Astrocyte of the cerebellum (primary cell): Measurements from ENCODE around the gene ODAD4.

Experiments used
- DNase-seq: peaks from one replicate; pipeline ENCODE4 v3.0.0-alpha.2; 2011; ENCODE audit warnings: low read depth
- H3K4me3 ChIP-seq: 2 replicates; pipeline ENCODE4 v1.5.1; 2011; ENCODE audit warnings: mild to moderate bottlenecking, low read depth, low read length, moderate library complexity
- in situ Hi-C: cut with HindIII; loops from 2 replicates; pipeline ENCODE4 v1.10.0; 2017; ENCODE audit warnings: low sequenced_read_pairs
- TF ChIP-seq, protein P1 (sequence below): IDR thresholded peaks from 2 replicates; pipeline ENCODE4 v1.5.1; 2012; ENCODE audit warnings: low read length, low read depth, moderate library complexity, mild to moderate bottlenecking; ENCODE audit errors: missing control alignments

ODAD4 gene

DNA sequence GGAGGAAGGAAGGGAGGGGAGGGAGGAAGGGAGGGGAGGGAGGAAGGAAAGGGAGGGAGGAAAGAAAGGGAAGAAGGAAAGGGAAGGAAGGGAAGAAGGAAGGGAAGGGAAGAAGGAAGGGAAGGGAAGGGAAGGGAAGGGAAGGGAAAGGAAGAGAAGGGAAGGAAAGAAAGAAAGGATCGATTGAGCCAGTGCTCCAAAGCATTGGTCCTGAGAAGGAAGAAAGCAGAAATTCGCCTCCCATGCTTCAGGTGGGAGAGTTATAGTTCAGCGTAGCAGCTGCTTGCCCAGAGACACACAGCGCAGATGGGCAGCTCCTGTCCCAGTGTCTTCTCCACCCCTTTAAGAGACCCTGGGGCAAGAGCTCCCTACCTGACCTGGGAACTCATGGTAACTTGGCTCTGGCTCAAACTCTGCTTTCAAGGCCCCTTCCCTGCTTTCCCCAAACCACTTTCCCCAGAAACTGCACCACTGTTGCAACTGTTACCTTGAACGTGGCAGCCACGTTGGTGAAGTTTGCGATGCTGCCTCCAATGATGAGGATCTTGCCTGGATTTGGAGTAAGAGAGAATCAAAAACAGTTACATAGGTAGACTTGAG, 26.1 kb upstream of the ODAD4 start:
- TF ChIP-seq, protein P1, sequence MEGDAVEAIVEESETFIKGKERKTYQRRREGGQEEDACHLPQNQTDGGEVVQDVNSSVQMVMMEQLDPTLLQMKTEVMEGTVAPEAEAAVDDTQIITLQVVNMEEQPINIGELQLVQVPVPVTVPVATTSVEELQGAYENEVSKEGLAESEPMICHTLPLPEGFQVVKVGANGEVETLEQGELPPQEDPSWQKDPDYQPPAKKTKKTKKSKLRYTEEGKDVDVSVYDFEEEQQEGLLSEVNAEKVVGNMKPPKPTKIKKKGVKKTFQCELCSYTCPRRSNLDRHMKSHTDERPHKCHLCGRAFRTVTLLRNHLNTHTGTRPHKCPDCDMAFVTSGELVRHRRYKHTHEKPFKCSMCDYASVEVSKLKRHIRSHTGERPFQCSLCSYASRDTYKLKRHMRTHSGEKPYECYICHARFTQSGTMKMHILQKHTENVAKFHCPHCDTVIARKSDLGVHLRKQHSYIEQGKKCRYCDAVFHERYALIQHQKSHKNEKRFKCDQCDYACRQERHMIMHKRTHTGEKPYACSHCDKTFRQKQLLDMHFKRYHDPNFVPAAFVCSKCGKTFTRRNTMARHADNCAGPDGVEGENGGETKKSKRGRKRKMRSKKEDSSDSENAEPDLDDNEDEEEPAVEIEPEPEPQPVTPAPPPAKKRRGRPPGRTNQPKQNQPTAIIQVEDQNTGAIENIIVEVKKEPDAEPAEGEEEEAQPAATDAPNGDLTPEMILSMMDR = no peak
- DNase-seq = no peak
- H3K4me3 ChIP-seq = no peak overlapping the region
- in situ Hi-C loops = no loop called here

DNA sequence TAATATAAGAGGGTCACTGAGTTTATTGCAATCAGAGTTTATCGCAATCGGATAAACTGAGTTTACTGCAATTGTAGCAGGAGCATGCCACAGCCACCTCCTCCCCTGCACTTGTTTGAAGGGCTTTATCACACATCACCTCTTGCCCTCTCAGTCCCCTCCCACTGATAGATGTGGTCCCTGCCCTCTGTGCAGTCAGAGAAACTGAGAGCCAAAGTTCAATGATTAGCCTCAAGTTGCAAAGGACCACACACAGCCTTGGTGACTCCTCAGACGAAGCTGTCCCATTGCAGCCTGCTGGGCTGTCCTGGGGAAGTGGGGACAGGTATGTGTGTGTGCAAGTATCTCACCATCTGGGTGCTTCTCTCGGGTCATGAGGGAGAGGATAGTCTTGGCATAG, 25.2 kb upstream of the ODAD4 start:
- no peak overlapping the region for H3K4me3 ChIP-seq
- TF ChIP-seq, protein P1 = no peak
- in situ Hi-C loops = no loop called here
- no peak for DNase-seq

DNA sequence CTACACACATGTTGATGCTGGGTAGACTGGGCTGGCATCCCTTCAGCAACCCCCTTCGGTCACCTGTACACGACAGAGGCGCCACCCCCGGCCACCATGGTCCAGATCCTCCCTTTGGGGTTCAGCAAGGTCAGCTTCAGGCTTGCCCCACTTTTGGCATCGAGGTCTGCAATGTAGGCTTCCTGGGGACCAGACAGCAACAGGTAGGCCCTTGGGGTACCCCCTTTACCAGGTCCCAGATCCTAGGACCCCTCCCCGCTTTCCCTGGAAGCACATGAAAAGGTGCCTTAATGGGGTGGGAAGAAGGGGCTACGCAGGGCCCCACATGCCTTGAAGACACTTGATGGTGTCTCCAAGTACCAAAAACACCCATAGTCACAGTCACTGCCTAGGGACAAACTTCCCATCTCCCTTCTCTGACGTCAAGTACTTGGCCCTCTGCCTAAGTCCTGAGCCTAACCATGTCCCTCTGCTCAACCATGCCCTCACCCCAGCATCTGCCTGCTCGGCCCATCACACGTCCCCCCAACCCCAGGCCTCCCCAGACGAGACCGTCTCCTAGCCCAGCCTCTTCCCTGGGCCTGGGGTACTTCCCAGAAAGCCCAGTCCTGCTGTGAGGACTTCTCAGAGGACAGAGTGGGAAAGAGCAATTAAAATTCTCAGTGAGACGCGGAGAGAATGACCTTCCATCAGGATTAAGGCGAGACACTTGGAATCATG, 23.8 kb upstream of the ODAD4 start:
- no peak overlapping the region for H3K4me3 ChIP-seq
- in situ Hi-C loops = no loop called here
- TF ChIP-seq, protein P1 = no peak
- DNase-seq = no peak

DNA sequence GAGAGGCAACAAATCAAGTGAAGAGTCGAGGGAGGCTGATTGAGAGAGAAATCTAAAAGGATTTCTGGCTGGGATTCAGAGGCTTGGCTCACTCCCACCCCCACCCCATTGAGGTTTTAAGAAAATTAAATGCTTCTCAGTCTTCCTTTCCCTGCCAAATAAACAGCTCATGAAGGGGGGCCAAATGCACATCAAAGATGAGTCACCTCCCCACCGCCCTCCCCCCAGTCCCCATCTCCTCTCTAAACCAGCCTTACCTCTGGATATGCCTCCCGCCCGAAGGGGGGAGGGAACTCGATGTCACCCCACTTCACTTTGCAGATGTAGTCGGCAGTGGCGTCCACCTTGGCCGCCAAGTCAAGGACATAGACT, 23.2 kb upstream of the ODAD4 start:
- TF ChIP-seq, protein P1 = no peak
- DNase-seq = peak; percentile 84
- H3K4me3 ChIP-seq = no peak overlapping the region
- in situ Hi-C loops = no loop called here

DNA sequence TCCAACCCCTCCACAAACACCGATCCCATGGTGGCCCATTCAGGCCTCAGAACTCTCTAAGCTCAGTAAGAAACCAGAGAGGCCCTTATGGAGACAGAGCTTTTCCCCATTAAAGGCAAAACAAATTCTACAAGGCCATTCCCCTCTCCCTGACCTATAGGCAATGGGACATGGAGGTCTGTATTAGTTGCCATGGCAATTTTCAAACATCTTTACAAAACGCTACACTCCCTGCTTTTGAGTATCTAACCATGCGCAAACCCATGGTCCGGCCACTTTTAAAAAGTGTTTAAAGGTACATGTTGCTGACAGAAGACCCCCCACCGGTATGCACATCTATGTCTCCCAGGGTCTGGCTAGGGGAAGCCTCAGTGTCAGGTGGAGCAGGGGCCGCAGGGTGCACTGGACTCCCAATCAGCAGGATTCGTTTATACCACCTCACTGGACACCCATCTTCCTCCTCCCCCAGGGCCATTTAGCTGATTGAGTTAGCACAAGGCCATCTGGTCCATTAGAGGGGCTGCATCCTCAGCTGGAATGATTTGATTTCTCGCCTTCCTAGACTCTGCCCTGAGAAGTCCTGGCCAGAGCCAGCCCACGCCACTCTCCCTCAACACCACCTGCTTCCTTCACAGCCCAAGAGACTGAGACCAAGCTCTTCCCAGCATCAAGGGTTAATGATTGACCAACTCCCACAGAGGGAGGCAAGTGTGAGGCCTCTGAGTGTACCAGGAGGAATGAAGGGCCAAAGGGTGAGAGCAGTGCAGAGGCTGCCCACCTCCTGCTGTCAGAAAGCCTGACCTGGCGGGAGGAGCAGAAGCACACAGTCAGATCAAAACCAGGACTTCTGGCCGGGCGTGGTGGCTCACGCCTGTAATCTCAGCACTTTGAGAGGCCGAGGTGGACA, 22.5 kb upstream of the ODAD4 start:
- TF ChIP-seq, protein P1 = no peak
- no peak for DNase-seq
- no peak overlapping the region for H3K4me3 ChIP-seq
- in situ Hi-C loops = no loop called here

DNA sequence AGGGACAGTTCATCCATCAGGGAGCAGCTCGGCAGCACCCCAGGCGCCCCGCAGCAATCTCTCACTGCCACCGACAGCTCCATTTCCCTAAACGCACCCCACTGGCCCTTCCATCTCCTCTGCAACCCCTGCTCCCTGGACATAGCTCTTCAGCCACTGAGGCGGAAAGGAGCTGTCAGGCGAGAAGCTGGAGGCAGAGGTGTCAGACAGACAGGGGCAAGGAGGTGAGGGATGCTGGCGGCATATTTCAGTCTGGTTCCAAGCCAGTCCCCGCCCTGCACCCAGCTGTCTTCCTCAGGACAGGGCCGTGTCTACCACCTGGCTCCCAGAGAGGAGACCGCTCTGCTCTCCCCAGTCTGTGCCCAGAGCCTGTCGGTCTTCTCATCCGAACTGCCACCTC, 21.3 kb upstream of the ODAD4 start:
- in situ Hi-C loops = no loop called here
- TF ChIP-seq, protein P1 = no peak
- DNase-seq = no peak
- no peak overlapping the region for H3K4me3 ChIP-seq
